K562 (cell line): Measurements from ENCODE around the gene MLN. TPM values are rescaled to one million over a fixed set of nuclear protein-coding genes. Genes with fewer than 3 reads are reported as not detected.

Experiments used
- CHCHD3 ChIP-seq: fragments of 250-450 bp; sonication (Bioruptor Pico); IDR thresholded peaks from 2 replicates; pipeline ENCODE4 v2.1.2; 2022; ENCODE audit warnings: mild to moderate bottlenecking
- ESRRA ChIP-seq: fragments of 450-650 bp; IDR thresholded peaks from 2 replicates; pipeline ENCODE4 v1.6.1; 2014; ENCODE audit warnings: low read depth, mild to moderate bottlenecking, moderate library complexity, borderline replicate concordance
- FOXO4 ChIP-seq: fragments of 450-650 bp; formaldehyde crosslinking; IDR thresholded peaks from 2 replicates; pipeline ENCODE4 v1.4.0; 2020; ENCODE audit warnings: mild to moderate bottlenecking, moderate library complexity
- L3MBTL2 ChIP-seq: fragments of 450-650 bp; IDR thresholded peaks from 2 replicates; pipeline ENCODE4 v1.6.1; 2016; ENCODE audit warnings: mild to moderate bottlenecking, moderate library complexity
- LEF1 ChIP-seq: fragments of 450-650 bp; IDR thresholded peaks from 2 replicates; pipeline ENCODE4 v1.6.1; 2016; ENCODE audit warnings: mild to moderate bottlenecking
- RAD21 ChIP-seq, 2 experiments: fragments of 250-450 bp in 1 of 2; fragments of 450-650 bp in 1 of 2; sonication (Bioruptor Pico) in 1 of 2; formaldehyde crosslinking in 1 of 2; IDR thresholded peaks in 1 of 2; conservative IDR thresholded peaks in 1 of 2; 2 replicates each; pipeline versions ENCODE4 v1.4.0 to v1.8.0; 2020 to 2022; ENCODE audit warnings: mild to moderate bottlenecking in 2 of 2, moderate library complexity in 1 of 2
- REST ChIP-seq, 2 experiments: fragments of 450-650 bp; formaldehyde crosslinking in 1 of 2; IDR thresholded peaks; 2 replicates each; pipeline versions ENCODE4 v1.4.0 to v1.6.1; 2014 to 2020; ENCODE audit warnings: mild to moderate bottlenecking in 2 of 2, borderline replicate concordance in 1 of 2, low read depth in 1 of 2
- SLC30A9 ChIP-seq: fragments of 250-450 bp; sonication (Bioruptor Pico); IDR thresholded peaks from 2 replicates; pipeline ENCODE4 v1.8.0; 2022; ENCODE audit warnings: mild to moderate bottlenecking, moderate library complexity
- SP2 ChIP-seq: IDR thresholded peaks from 2 replicates; pipeline ENCODE4 v1.6.1; 2011; ENCODE audit warnings: mild to moderate bottlenecking, low read depth, low read length, moderate library complexity; ENCODE audit not compliant: poor library complexity, severe bottlenecking; ENCODE audit errors: extremely low read depth
- TARDBP ChIP-seq: fragments of 450-650 bp; IDR thresholded peaks from 2 replicates; pipeline ENCODE4 v1.6.1; 2016
- ZBTB2 ChIP-seq: fragments of 450-650 bp; IDR thresholded peaks from 2 replicates; pipeline ENCODE4 v1.6.1; 2016; ENCODE audit warnings: antibody characterized with exemption
- ZHX1 ChIP-seq: fragments of 150-350 bp; conservative IDR thresholded peaks from 2 replicates; pipeline ENCODE4 v1.6.1; 2014; ENCODE audit warnings: low read length
- polyA plus RNA-seq, 8 experiments: library from polyadenylated mRNA; depleted of rRNA in 4 of 8; stranded (reverse) in 5 of 8; unstranded in 3 of 8; fragments of >200 nt; fragmentation: Nextera tagmentation in 2 of 8; fragmentation: Illumina TruSeq in 1 of 8; extraction: Ambion mirVana in 2 of 8; extraction: Trizol in 1 of 8; gene quantifications; 2 replicates each; pipeline versions ENCODE4 v1.2.1 to v1.2.3, GENCODE V29; 2011 to 2014; ENCODE audit warnings: inconsistent platforms in 1 of 8, missing spikeins in 1 of 8
- total RNA-seq, 7 experiments: library from RNA; depleted of rRNA in 6 of 7; stranded (reverse); fragments of >200 nt in 6 of 7; fragmentation: Illumina TruSeq in 2 of 7; extraction: Trizol in 2 of 7; gene quantifications; 2 replicates each; pipeline versions ENCODE4 v1.2.1 to v1.2.3, GENCODE V29; 2011 to 2021; ENCODE audit warnings: low replicate concordance in 1 of 7

Gene MLN
- total and polyA plus RNA-seq, 9 of the 15 experiments (the other 6 are each of a cell fraction or from before 2014, with no cell fraction given) = not detected

- TF ChIP-seq REST (IDR thresholded peaks at IDR 0.05; ENCODE audit: borderline replicate concordance) = peak; percentile 91
- 0 out of 2 replicates have a peak, but pooled peaks have one; percentile 24 for TF ChIP-seq REST (CRISPR knock-in tag; IDR thresholded peaks at IDR 0.05; ENCODE audit: low read depth)
- TF ChIP-seq ESRRA = peak; percentile 67; the same call in 1 of the 2 replicates
- TF ChIP-seq LEF1 = no peak
- TF ChIP-seq L3MBTL2 = peak; percentile 92
- no peak for TF ChIP-seq CHCHD3 (CRISPR knock-in tag)
- TF ChIP-seq RAD21 (CRISPR knock-in tag; conservative IDR thresholded peaks at IDR 0.05 in 1 of 2, IDR thresholded peaks at IDR 0.05 in 1 of 2) = peak; percentile 88 to 94
- peak; percentile 15; the same call in 1 of the 2 replicates for TF ChIP-seq TARDBP
- TF ChIP-seq ZBTB2 = no peak
- TF ChIP-seq ZHX1 = no peak; the same call in 1 of the 2 replicates
- no peak for TF ChIP-seq SLC30A9 (CRISPR knock-in tag)
- TF ChIP-seq SP2 = no peak
- no peak for TF ChIP-seq FOXO4 (CRISPR knock-in tag)
These were observed 32.4 kb downstream of the MLN start (continued) for GRCh38 chr6:33771146-33772081.
